Keratinocyte (primary cell): ENCODE measurements around the gene TP53RK. TPM values are rescaled to one million over a fixed set of nuclear protein-coding genes. Genes with fewer than 3 reads are reported as not detected.

ENCODE experiments used
- DNase-seq: peaks from one replicate; pipeline ENCODE4 v3.0.0-alpha.2; 2011; ENCODE audit warnings: low read depth, missing footprints, low spot score
- FAIRE-seq: peaks from 2 replicates; lab custom pipeline; 2011; peaks lifted over from hg19 to GRCh38; lab: Jason Lieb, UNC
- H2AFZ ChIP-seq: 2 replicates; pipeline ENCODE4 v1.6.0; 2012; ENCODE audit warnings: low read length, control low read depth, inconsistent platforms; ENCODE audit not compliant: control insufficient read depth
- H3K27ac ChIP-seq: 2 replicates; pipeline ENCODE4 v1.5.1; 2011; ENCODE audit warnings: low read length; ENCODE audit not compliant: control insufficient read depth, insufficient read depth
- H3K27me3 ChIP-seq: 3 replicates; pipeline ENCODE4 v1.6.0; 2011; ENCODE audit warnings: low read length; ENCODE audit not compliant: control insufficient read depth, insufficient read depth; ENCODE audit errors: extremely low read depth
- H3K36me3 ChIP-seq, 2 experiments: 2 replicates in 1 of 2; 3 replicates in 1 of 2; pipeline ENCODE4 v1.5.1; 2011; ENCODE audit warnings: low read length in 2 of 2, mild to moderate bottlenecking in 1 of 2; ENCODE audit not compliant: control insufficient read depth in 2 of 2, insufficient read depth in 2 of 2; ENCODE audit errors: extremely low read depth in 1 of 2
- H3K4me1 ChIP-seq: 3 replicates; pipeline ENCODE4 v1.5.1; 2011; ENCODE audit warnings: low read length; ENCODE audit not compliant: control insufficient read depth, insufficient read depth; ENCODE audit errors: extremely low read depth
- H3K4me2 ChIP-seq: 3 replicates; pipeline ENCODE4 v1.6.0; 2011; ENCODE audit warnings: low read depth, low read length; ENCODE audit not compliant: control insufficient read depth, insufficient read depth; ENCODE audit errors: extremely low read depth
- H3K4me3 ChIP-seq, 3 experiments: fragments of 200-600 bp in 1 of 3; sonication (generic) in 1 of 3; 2 replicates in 2 of 3; 3 replicates in 1 of 3; pipeline ENCODE4 v1.5.1; 2011 to 2016; ENCODE audit warnings: low read length in 3 of 3, mild to moderate bottlenecking in 3 of 3, control low read depth in 2 of 3, inconsistent platforms in 1 of 3, low read depth in 1 of 3, mixed read lengths in 1 of 3, mixed run types in 1 of 3, moderate library complexity in 1 of 3; ENCODE audit not compliant: control insufficient read depth in 2 of 3, insufficient read depth in 2 of 3; ENCODE audit errors: extremely low read depth in 1 of 3
- H3K79me2 ChIP-seq: 2 replicates; pipeline ENCODE4 v1.6.0; 2012; ENCODE audit warnings: low read length; ENCODE audit not compliant: control insufficient read depth, insufficient read depth
- H3K9ac ChIP-seq: 3 replicates; pipeline ENCODE4 v1.6.0; 2011; ENCODE audit warnings: low read length; ENCODE audit not compliant: control insufficient read depth, insufficient read depth; ENCODE audit errors: extremely low read depth
- H3K9me1 ChIP-seq: 3 replicates; pipeline ENCODE4 v1.6.0; 2011; ENCODE audit warnings: low read length; ENCODE audit not compliant: control insufficient read depth, insufficient read depth; ENCODE audit errors: extremely low read depth
- H3K9me3 ChIP-seq: 2 replicates; pipeline ENCODE4 v1.5.1; 2012; ENCODE audit warnings: low read depth, low read length; ENCODE audit not compliant: control insufficient read depth
- H4K20me1 ChIP-seq: 3 replicates; pipeline ENCODE4 v1.6.0; 2011; ENCODE audit warnings: low read length; ENCODE audit not compliant: control insufficient read depth, insufficient read depth; ENCODE audit errors: extremely low read depth
- CTCF ChIP-seq, 3 experiments: IDR thresholded peaks in 1 of 3; conservative IDR thresholded peaks in 1 of 3; optimal IDR thresholded peaks in 1 of 3; 2 replicates in 2 of 3; 3 replicates in 1 of 3; pipeline versions ENCODE3 to v1.5.1; 2011; ENCODE audit warnings: low read length in 3 of 3, mild to moderate bottlenecking in 3 of 3, moderate library complexity in 2 of 3, control low read depth in 1 of 3, inconsistent platforms in 1 of 3; ENCODE audit not compliant: insufficient read depth in 2 of 3; ENCODE audit errors: extremely low read depth in 1 of 3
- EZH2 ChIP-seq: IDR thresholded peaks from one replicate; pipeline ENCODE4 v1.6.1; 2012; ENCODE audit warnings: inconsistent platforms, mild to moderate bottlenecking, low read length, moderate library complexity
- dilution Hi-C: fragments of 300-500 bp; cut with MboI; formaldehyde crosslinking; loops from one replicate; pipeline ENCODE4 v1.7.0; 2020; ENCODE audit warnings: low sequenced_read_pairs; ENCODE audit not compliant: extremely low pct_ligation_motif_present
- polyA plus RNA-seq, 5 experiments: library from polyadenylated mRNA; depleted of rRNA in 3 of 5; stranded (reverse) in 3 of 5; stranded (forward) in 1 of 5; unstranded in 1 of 5; fragments of >200 nt; gene quantifications; 1 replicate in 1 of 5; 2 replicates in 3 of 5; 3 replicates in 1 of 5; pipeline versions ENCODE4 v1.2.1 to v1.2.3, GENCODE V29; 2011 to 2012; ENCODE audit warnings: missing spikeins in 2 of 5, low read depth in 1 of 5, low replicate concordance in 1 of 5

TP53RK gene
- polyA plus RNA-seq, 1 donor (not counting 4 experiments of a cell fraction or from before 2014, with no cell fraction given), result 15.9 TPM

DNA sequence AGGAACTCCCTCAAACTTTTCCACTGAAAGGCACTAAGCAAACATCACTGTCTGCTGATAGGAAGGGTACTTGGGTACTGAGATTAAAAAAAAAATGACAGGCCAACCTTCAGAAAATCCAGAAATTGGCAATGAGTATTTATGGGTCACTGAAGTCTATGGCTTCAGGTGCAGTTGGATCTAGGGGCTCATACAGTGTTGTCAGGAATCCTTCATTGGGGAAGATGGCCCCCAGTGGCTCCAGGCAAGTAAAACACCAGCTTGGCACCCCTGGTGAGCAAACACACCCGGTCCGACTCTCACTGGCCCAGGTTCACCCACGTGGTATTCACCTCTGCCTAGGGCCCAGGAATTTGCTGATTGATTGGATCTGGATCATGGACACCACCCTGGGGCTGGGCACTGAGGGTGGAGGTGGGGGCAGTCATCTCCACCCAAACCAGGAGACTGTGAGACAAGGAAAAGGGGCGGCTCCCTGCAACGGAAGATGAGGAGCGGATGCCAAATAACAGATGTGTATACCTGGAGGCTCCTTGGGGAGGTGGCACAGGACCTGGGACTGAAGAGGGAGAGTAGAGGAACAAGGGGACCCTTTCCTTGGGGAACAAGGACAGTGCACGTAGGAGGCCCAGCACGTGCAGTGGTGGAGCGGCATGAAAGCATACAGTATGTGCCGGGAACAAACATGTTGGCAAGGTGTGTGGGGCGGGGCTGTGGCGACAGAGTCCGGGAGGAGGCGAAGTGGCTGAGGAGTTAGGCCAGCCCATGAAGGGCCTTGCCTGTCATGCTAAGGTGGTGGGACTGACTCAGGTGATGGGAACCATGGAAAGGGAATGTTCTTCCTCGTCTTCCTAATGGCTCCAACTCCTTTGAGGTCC lies 25.0 kb upstream of the TP53RK start:
- no peaks in the 10 kb centered on the region for H3K79me2 ChIP-seq
- no peaks in the 10 kb centered on the region for H3K9me1 ChIP-seq
- DNase-seq, result no peak
- H2AFZ ChIP-seq, result no peak overlapping the region
- no peaks in the 10 kb centered on the region for H4K20me1 ChIP-seq
- H3K27me3 ChIP-seq, result peaks cover 36% of the 10 kb centered on the region
- no peak overlapping the region for H3K9ac ChIP-seq
- TF ChIP-seq EZH2, result no peak
- TF ChIP-seq CTCF (optimal IDR thresholded peaks at IDR 0.05 in 1 of 3, IDR thresholded peaks at IDR 0.05 in 1 of 3, conservative IDR thresholded peaks at IDR 0.05 in 1 of 3; ENCODE audit: extremely low read depth in 1 of 3, insufficient read depth in 2 of 3, low read length in 3 of 3), result no peak
- no peaks in the 10 kb centered on the region for H3K4me1 ChIP-seq
- no peaks in the 10 kb centered on the region for H3K36me3 ChIP-seq
- no peak overlapping the region for H3K27ac ChIP-seq
- no peak for FAIRE-seq
- H3K4me3 ChIP-seq, result no peak overlapping the region
- dilution Hi-C loops, result no loop called here
- no peak overlapping the region for H3K4me2 ChIP-seq
- no peaks in the 10 kb centered on the region for H3K9me3 ChIP-seq

GRCh38 chr20:46712056-46712636 lies 22.9 kb upstream of the TP53RK start:
- FAIRE-seq (no peak), DNase-seq (no peak)

More at GRCh38 chr20:46712056-46712636, 22.9 kb upstream of the TP53RK start:
- no peak overlapping the region for H3K27ac ChIP-seq
- peaks cover 45% of the 10 kb centered on the region for H3K27me3 ChIP-seq
- no peaks in the 10 kb centered on the region for H3K9me1 ChIP-seq
- no peak overlapping the region for H3K9ac ChIP-seq
- H3K9me3 ChIP-seq, result no peaks in the 10 kb centered on the region
- no peaks in the 10 kb centered on the region for H3K4me1 ChIP-seq
- H4K20me1 ChIP-seq, result no peaks in the 10 kb centered on the region
- H2AFZ ChIP-seq, result no peak overlapping the region
- no peak overlapping the region for H3K4me2 ChIP-seq
- H3K4me3 ChIP-seq, result no peak overlapping the region
- TF ChIP-seq EZH2 (no peak), CTCF (optimal IDR thresholded peaks at IDR 0.05 in 1 of 3, IDR thresholded peaks at IDR 0.05 in 1 of 3, conservative IDR thresholded peaks at IDR 0.05 in 1 of 3; ENCODE audit: extremely low read depth in 1 of 3, insufficient read depth in 2 of 3, low read length in 3 of 3) (no peak)
- dilution Hi-C loops, result no loop called here
- no peaks in the 10 kb centered on the region for H3K36me3 ChIP-seq
- no peaks in the 10 kb centered on the region for H3K79me2 ChIP-seq
